HG03159 (cell line): ENCODE data around the gene BAG5.
"Not testable (repeated sequence)": the region's sequence is repeated elsewhere in the genome, so short reads cannot be mapped to it uniquely, and the experiment has no call there.

Experiments
- ATAC-seq: cut with Tn5 transposase; IDR thresholded peaks from one replicate; pipeline ENCODE4 v1.9.1; 2021; ENCODE audit warnings: mild to moderate bottlenecking, moderate library complexity; ENCODE audit not compliant: unreplicated experiment

BAG5 gene

GRCh38 chr14:103525430-103526246 lies 36.8 kb downstream of the BAG5 start:
- ATAC-seq, result not testable (repeated sequence)

- no peak for ATAC-seq
Observed at GRCh38 chr14:103524002-103524935, 38.2 kb downstream of the BAG5 start.

GRCh38 chr14:103523575-103523954 lies 38.9 kb downstream of the BAG5 start:
- ATAC-seq, result no peak

- no peak for ATAC-seq
Observed at GRCh38 chr14:103522649-103523574, 39.5 kb downstream of the BAG5 start, which contains the start of gene CKB. Gene CKB, minus strand, starts transcription at chr14:103522830. Its CDS starts 337 bp downstream, at chr14:103522493.

- no peak for ATAC-seq
Observed at GRCh38 chr14:103521951-103522563, 40.4 kb downstream of the BAG5 start.

GRCh38 chr14:103521438-103521950 lies 41.0 kb downstream of the BAG5 start:
- ATAC-seq, result no peak

GRCh38 chr14:103520657-103521437 lies 41.6 kb downstream of the BAG5 start:
- ATAC-seq, result peak; percentile 40

- no peak for ATAC-seq
Observed at GRCh38 chr14:103520269-103520656, 42.2 kb downstream of the BAG5 start.

- ATAC-seq, result no peak
Observed at GRCh38 chr14:103519837-103520212, 42.6 kb downstream of the BAG5 start.

- no peak for ATAC-seq
Observed at GRCh38 chr14:103519043-103519836, 43.2 kb downstream of the BAG5 start.

GRCh38 chr14:103518422-103519042 lies 43.9 kb downstream of the BAG5 start:
- no peak for ATAC-seq

GRCh38 chr14:103517721-103518421 lies 44.6 kb downstream of the BAG5 start:
- no peak for ATAC-seq

- ATAC-seq, result no peak
Observed at GRCh38 chr14:103517174-103517566, 45.3 kb downstream of the BAG5 start.

- ATAC-seq, result no peak
Observed at GRCh38 chr14:103516426-103517173, 45.9 kb downstream of the BAG5 start.

- no peak for ATAC-seq
Observed at GRCh38 chr14:103514596-103515421, 47.6 kb downstream of the BAG5 start.
